NCI-H146 (cell line): ENCODE measurements around the gene C10orf88.

ENCODE experiments used
- DNase-seq: peaks from one replicate; lab custom pipeline; 2025; lab: John Stamatoyannopoulos, UW

The C10orf88 gene

GRCh38 chr10:122953902-122954730 lies at the start of gene C10orf88:
C10orf88 (minus strand) TSS chr10:122954227; CDS start chr10:122954178, 49 bp downstream.
- DNase-seq: peak; percentile 98

GRCh38 chr10:123001370-123001769 lies 47.3 kb upstream of the C10orf88 start:
- no peak for DNase-seq

- no peak for DNase-seq
These were observed 46.1 kb upstream of the C10orf88 start for GRCh38 chr10:123000155-123000554.

- DNase-seq: peak; percentile 10
These were observed 45.3 kb upstream of the C10orf88 start for GRCh38 chr10:122999347-122999746.

- no peak for DNase-seq
These were observed 44.9 kb upstream of the C10orf88 start for GRCh38 chr10:122998934-122999333.

- DNase-seq: no peak
These were observed 44.4 kb upstream of the C10orf88 start for GRCh38 chr10:122998360-122998917.

GRCh38 chr10:122997864-122998263 lies 43.8 kb upstream of the C10orf88 start:
- no peak for DNase-seq

- DNase-seq: no peak
These were observed 41.9 kb upstream of the C10orf88 start for GRCh38 chr10:122995936-122996335.

GRCh38 chr10:122993797-122994336 lies 39.8 kb upstream of the C10orf88 start:
- DNase-seq: no peak

- DNase-seq: no peak
These were observed 38.1 kb upstream of the C10orf88 start for GRCh38 chr10:122992031-122992585.

GRCh38 chr10:122990278-122990677 lies 36.3 kb upstream of the C10orf88 start:
- no peak for DNase-seq

GRCh38 chr10:122988501-122988900 lies 34.5 kb upstream of the C10orf88 start:
- DNase-seq: no peak

GRCh38 chr10:122986335-122986734 lies 32.3 kb upstream of the C10orf88 start:
- DNase-seq: no peak

- DNase-seq: no peak
These were observed 30.7 kb upstream of the C10orf88 start for GRCh38 chr10:122984708-122985107.

GRCh38 chr10:122983898-122984297 lies 29.9 kb upstream of the C10orf88 start:
- no peak for DNase-seq

GRCh38 chr10:122981066-122981464 lies 27.0 kb upstream of the C10orf88 start:
- peak; percentile 20 for DNase-seq

- DNase-seq: peak; percentile 90
These were observed 26.4 kb upstream of the C10orf88 start, which contains the start of gene PSTK for GRCh38 chr10:122980209-122981065. PSTK (plus strand) TSS chr10:122980401; CDS start chr10:122980480, 79 bp downstream.

GRCh38 chr10:122974543-122975064 lies 20.6 kb upstream of the C10orf88 start:
- peak; percentile 9 for DNase-seq

GRCh38 chr10:122974023-122974422 lies 20.0 kb upstream of the C10orf88 start:
- no peak for DNase-seq

- DNase-seq: no peak
These were observed 14.7 kb upstream of the C10orf88 start for GRCh38 chr10:122968698-122969097.

- no peak for DNase-seq
These were observed 12.9 kb upstream of the C10orf88 start for GRCh38 chr10:122966879-122967278.

- no peak for DNase-seq
These were observed 8.4 kb upstream of the C10orf88 start for GRCh38 chr10:122962405-122962804.
